ENCODE measurements around the gene CSTA.

CSTA gene

GRCh38 chr3:122324871-122325323 lies at the start of gene CSTA:
TSS of gene CSTA (plus strand) at chr3:122325248. CDS start at chr3:122325293, 45 bp downstream.
- H3K4me3 ChIP-seq (ENCODE audit: low read length) = no peak within 1 kb of the TSS

GRCh38 chr3:122281891-122282290 lies 43.2 kb upstream of the CSTA start:
- no peak for DNase-seq (ENCODE audit: low read depth)
- no peak overlapping the region for H3K4me3 ChIP-seq (ENCODE audit: low read length)
- no peak for TF ChIP-seq CTCF (conservative IDR thresholded peaks at IDR 0.05; ENCODE audit: low read depth, low read length)

More at GRCh38 chr3:122324871-122325323, at the start of gene CSTA:
- no peak for DNase-seq (ENCODE audit: low read depth)
- no peak for TF ChIP-seq CTCF (conservative IDR thresholded peaks at IDR 0.05; ENCODE audit: low read depth, low read length)

- TF ChIP-seq CTCF (conservative IDR thresholded peaks at IDR 0.05; ENCODE audit: low read depth, low read length) = no peak
- no peak overlapping the region for H3K4me3 ChIP-seq (ENCODE audit: low read length)
- DNase-seq (ENCODE audit: low read depth) = no peak
Measured at GRCh38 chr3:122283796-122284445, 41.1 kb upstream of the CSTA start.

- no peak for DNase-seq (ENCODE audit: low read depth)
- H3K4me3 ChIP-seq (ENCODE audit: low read length) = no peak overlapping the region
- no peak for TF ChIP-seq CTCF (conservative IDR thresholded peaks at IDR 0.05; ENCODE audit: low read depth, low read length)
Measured at GRCh38 chr3:122284486-122284885, 40.6 kb upstream of the CSTA start.

- TF ChIP-seq CTCF (conservative IDR thresholded peaks at IDR 0.05; ENCODE audit: low read depth, low read length) = no peak
Measured at GRCh38 chr3:122294359-122294758, 30.7 kb upstream of the CSTA start.

GRCh38 chr3:122295266-122296062 lies 29.6 kb upstream of the CSTA start:
- TF ChIP-seq CTCF (conservative IDR thresholded peaks at IDR 0.05; ENCODE audit: low read depth, low read length) = no peak
- no peak for DNase-seq (ENCODE audit: low read depth)
- H3K4me3 ChIP-seq (ENCODE audit: low read length) = no peak overlapping the region

More at GRCh38 chr3:122294359-122294758, 30.7 kb upstream of the CSTA start:
- no peak for DNase-seq (ENCODE audit: low read depth)
- H3K4me3 ChIP-seq (ENCODE audit: low read length) = no peak overlapping the region
